ENCODE measurements around the gene ZBTB16. TPM values are rescaled to one million over a fixed set of nuclear protein-coding genes. Genes with fewer than 3 reads are reported as not detected.

ZBTB16 gene
- polyA plus RNA-seq, 1 experiment: not detected

DNA sequence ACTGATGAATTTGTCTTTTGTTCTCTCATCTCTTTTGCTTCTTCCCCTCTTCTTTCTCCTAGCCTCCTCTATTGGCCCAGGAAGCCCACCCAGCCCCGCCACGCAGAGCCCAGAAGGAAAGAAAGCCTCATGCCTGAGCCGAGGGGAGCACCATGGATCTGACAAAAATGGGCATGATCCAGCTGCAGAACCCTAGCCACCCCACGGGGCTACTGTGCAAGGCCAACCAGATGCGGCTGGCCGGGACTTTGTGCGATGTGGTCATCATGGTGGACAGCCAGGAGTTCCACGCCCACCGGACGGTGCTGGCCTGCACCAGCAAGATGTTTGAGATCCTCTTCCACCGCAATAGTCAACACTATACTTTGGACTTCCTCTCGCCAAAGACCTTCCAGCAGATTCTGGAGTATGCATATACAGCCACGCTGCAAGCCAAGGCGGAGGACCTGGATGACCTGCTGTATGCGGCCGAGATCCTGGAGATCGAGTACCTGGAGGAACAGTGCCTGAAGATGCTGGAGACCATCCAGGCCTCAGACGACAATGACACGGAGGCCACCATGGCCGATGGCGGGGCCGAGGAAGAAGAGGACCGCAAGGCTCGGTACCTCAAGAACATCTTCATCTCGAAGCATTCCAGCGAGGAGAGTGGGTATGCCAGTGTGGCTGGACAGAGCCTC lies 3.8 kb downstream of the ZBTB16 start:
- POLR2A ChIA-PET: no interaction called here
- TF ChIP-seq, protein P1, sequence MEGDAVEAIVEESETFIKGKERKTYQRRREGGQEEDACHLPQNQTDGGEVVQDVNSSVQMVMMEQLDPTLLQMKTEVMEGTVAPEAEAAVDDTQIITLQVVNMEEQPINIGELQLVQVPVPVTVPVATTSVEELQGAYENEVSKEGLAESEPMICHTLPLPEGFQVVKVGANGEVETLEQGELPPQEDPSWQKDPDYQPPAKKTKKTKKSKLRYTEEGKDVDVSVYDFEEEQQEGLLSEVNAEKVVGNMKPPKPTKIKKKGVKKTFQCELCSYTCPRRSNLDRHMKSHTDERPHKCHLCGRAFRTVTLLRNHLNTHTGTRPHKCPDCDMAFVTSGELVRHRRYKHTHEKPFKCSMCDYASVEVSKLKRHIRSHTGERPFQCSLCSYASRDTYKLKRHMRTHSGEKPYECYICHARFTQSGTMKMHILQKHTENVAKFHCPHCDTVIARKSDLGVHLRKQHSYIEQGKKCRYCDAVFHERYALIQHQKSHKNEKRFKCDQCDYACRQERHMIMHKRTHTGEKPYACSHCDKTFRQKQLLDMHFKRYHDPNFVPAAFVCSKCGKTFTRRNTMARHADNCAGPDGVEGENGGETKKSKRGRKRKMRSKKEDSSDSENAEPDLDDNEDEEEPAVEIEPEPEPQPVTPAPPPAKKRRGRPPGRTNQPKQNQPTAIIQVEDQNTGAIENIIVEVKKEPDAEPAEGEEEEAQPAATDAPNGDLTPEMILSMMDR (IDR thresholded peaks at IDR 0.05; ENCODE audit: insufficient read depth, low read depth, low read length): no peak
- CTCF ChIA-PET: no interaction called here
- Histone ChIP-seq H3K27me3 (ENCODE audit: control insufficient read depth, insufficient read depth, low read length) (peaks cover 38% of the 10 kb centered on the region), H3K4me3 (ENCODE audit: low read depth, low read length) (no peak overlapping the region), H3K36me3 (ENCODE audit: control insufficient read depth, insufficient read depth, low read length) (no peaks in the 10 kb centered on the region)
- no peak for DNase-seq (ENCODE audit: low read depth)

DNA sequence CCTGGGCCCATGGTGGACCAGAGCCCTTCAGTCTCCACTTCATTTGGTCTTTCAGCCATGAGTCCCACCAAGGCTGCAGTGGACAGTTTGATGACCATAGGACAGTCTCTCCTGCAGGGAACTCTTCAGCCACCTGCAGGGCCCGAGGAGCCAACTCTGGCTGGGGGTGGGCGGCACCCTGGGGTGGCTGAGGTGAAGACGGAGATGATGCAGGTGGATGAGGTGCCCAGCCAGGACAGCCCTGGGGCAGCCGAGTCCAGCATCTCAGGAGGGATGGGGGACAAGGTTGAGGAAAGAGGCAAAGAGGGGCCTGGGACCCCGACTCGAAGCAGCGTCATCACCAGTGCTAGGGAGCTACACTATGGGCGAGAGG lies 4.3 kb downstream of the ZBTB16 start:
- H3K27me3 ChIP-seq (ENCODE audit: control insufficient read depth, insufficient read depth, low read length): peaks cover 36% of the 10 kb centered on the region
- CTCF ChIA-PET: no interaction called here
- POLR2A ChIA-PET: no interaction called here
- no peak overlapping the region for H3K4me3 ChIP-seq (ENCODE audit: low read depth, low read length)
- TF ChIP-seq, protein P1 (IDR thresholded peaks at IDR 0.05; ENCODE audit: insufficient read depth, low read depth, low read length): no peak
- no peak for DNase-seq (ENCODE audit: low read depth)
- no peaks in the 10 kb centered on the region for H3K36me3 ChIP-seq (ENCODE audit: control insufficient read depth, insufficient read depth, low read length)

DNA sequence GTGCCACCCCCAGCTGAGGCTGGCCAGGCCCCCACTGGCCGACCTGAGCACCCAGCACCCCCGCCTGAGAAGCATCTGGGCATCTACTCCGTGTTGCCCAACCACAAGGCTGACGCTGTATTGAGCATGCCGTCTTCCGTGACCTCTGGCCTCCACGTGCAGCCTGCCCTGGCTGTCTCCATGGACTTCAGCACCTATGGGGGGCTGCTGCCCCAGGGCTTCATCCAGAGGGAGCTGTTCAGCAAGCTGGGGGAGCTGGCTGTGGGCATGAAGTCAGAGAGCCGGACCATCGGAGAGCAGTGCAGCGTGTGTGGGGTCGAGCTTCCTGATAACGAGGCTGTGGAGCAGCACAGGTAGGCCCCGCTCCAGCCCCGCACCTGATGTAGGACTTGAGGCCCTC lies 4.7 kb downstream of the ZBTB16 start:
- Histone ChIP-seq H3K27me3 (ENCODE audit: control insufficient read depth, insufficient read depth, low read length) (peaks cover 33% of the 10 kb centered on the region), H3K36me3 (ENCODE audit: control insufficient read depth, insufficient read depth, low read length) (no peaks in the 10 kb centered on the region), H3K4me3 (ENCODE audit: low read depth, low read length) (no peak overlapping the region)
- CTCF ChIA-PET: interaction anchor here (0.6 kb wide), 1 partner anchor 130 kb away, joined by 3 read pairs; no protein-coding TSS in a partner anchor
- TF ChIP-seq, protein P1 (IDR thresholded peaks at IDR 0.05; ENCODE audit: insufficient read depth, low read depth, low read length): no peak
- POLR2A ChIA-PET: no interaction called here
- no peak for DNase-seq (ENCODE audit: low read depth)

DNA sequence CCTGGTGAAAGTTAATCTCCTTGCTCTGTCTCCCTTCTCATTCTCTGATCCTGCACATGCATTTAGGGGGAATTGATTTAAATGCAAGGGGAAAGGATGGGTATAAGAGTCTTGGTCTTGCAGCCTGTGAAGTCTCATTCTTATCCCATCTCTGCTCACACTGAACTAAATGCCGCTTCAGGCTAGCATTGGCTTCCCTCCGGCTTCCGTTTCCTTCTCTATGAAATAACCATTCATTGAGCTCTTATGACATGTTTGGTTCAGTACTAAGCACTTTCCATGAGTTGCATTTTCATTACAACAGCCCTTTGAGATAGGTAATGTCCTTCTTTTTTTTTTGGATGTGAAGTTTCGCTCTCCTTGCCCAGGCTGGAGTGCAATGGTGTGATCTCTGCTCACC lies 5.6 kb downstream of the ZBTB16 start:
- H3K36me3 ChIP-seq (ENCODE audit: control insufficient read depth, insufficient read depth, low read length): no peaks in the 10 kb centered on the region
- no peak overlapping the region for H3K4me3 ChIP-seq (ENCODE audit: low read depth, low read length)
- DNase-seq (ENCODE audit: low read depth): no peak
- ChIA-PET CTCF (no interaction called here), POLR2A (no interaction called here)
- TF ChIP-seq, protein P1 (IDR thresholded peaks at IDR 0.05; ENCODE audit: insufficient read depth, low read depth, low read length): no peak
- H3K27me3 ChIP-seq (ENCODE audit: control insufficient read depth, insufficient read depth, low read length): peaks cover 27% of the 10 kb centered on the region

DNA sequence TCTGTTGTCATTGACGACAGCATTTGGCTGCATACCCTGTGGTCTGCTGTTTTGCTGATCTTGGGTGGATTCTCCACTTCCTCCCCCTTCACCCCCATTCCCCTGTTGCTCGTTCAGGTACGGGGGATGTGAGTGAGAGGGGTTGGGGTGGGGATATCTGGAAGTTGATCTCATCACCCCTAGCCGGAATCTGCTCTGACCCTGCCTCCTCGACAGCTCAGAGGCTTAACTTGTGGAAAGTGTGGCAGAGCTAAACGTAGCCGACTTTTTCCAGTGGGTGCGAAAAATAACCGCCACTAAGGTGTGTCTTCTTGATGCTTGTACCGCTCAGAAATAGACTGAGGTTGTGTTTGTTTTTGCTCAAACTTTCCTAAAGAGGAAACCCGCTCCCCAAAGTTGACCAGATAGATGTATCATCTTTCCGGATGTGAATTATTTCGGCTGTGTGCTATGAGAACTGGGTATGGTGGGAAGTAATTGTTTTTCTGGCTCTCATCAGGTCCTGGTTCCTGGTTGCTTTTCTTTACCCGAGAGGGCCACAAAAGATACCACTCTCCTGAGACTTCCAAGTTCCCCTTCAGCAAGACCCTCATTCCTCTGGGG lies 6.6 kb downstream of the ZBTB16 start:
- DNase-seq (ENCODE audit: low read depth): no peak
- Histone ChIP-seq H3K36me3 (ENCODE audit: control insufficient read depth, insufficient read depth, low read length) (no peaks in the 10 kb centered on the region), H3K27me3 (ENCODE audit: control insufficient read depth, insufficient read depth, low read length) (peaks cover 19% of the 10 kb centered on the region), H3K4me3 (ENCODE audit: low read depth, low read length) (no peak overlapping the region)
- ChIA-PET CTCF (no interaction called here), POLR2A (no interaction called here)
- TF ChIP-seq, protein P1 (IDR thresholded peaks at IDR 0.05; ENCODE audit: insufficient read depth, low read depth, low read length): no peak
